H9 (cell line): ENCODE measurements around the gene GON7. TPM values are rescaled to one million over a fixed set of nuclear protein-coding genes. Genes with fewer than 3 reads are reported as not detected.

Experiments
- DNase-seq: peaks from one replicate; pipeline ENCODE4 v3.0.0-alpha.2; 2017
- H2AFZ ChIP-seq: one replicate; pipeline ENCODE4 v1.6.1; 2013; ENCODE audit warnings: mild to moderate bottlenecking, low read length, control low read depth, moderate library complexity
- H2AK5ac ChIP-seq: 2 replicates; pipeline ENCODE4 v1.6.1; 2013; ENCODE audit warnings: low read length, control low read depth, mixed read lengths; ENCODE audit not compliant: insufficient read length
- H2BK120ac ChIP-seq: one replicate; pipeline ENCODE4 v1.6.1; 2013; ENCODE audit warnings: low read depth, mild to moderate bottlenecking, low read length, control low read depth, inconsistent platforms; ENCODE audit not compliant: poor library complexity, severe bottlenecking
- H2BK12ac ChIP-seq: 2 replicates; pipeline ENCODE4 v1.6.1; 2013; ENCODE audit warnings: low read length, control low read depth, mixed read lengths, low read depth; ENCODE audit not compliant: insufficient read length
- H2BK15ac ChIP-seq: 2 replicates; pipeline ENCODE4 v1.6.1; 2013; ENCODE audit warnings: low read depth, low read length, control low read depth
- H2BK20ac ChIP-seq: one replicate; pipeline ENCODE4 v1.6.1; 2013; ENCODE audit warnings: low read depth, mild to moderate bottlenecking, low read length, control low read depth, inconsistent platforms; ENCODE audit not compliant: poor library complexity, severe bottlenecking
- H2BK5ac ChIP-seq: 2 replicates; pipeline ENCODE4 v1.6.1; 2013; ENCODE audit warnings: low read length, control low read depth, mixed read lengths; ENCODE audit not compliant: insufficient read length
- H3K14ac ChIP-seq: 2 replicates; pipeline ENCODE4 v1.6.1; 2013; ENCODE audit warnings: low read length, control low read depth; ENCODE audit not compliant: insufficient read depth
- H3K18ac ChIP-seq: 2 replicates; pipeline ENCODE4 v1.6.1; 2013; ENCODE audit warnings: low read depth, mild to moderate bottlenecking, mixed read lengths, low read length, control low read depth; ENCODE audit not compliant: insufficient read length
- H3K23ac ChIP-seq: 2 replicates; pipeline ENCODE4 v1.6.1; 2013; ENCODE audit warnings: low read length, control low read depth, mixed read lengths, low read depth; ENCODE audit not compliant: insufficient read length
- H3K23me2 ChIP-seq: 2 replicates; pipeline ENCODE4 v1.6.1; 2013; ENCODE audit warnings: low read depth, mild to moderate bottlenecking, mixed read lengths, low read length, control low read depth; ENCODE audit not compliant: insufficient read length, poor library complexity, severe bottlenecking
- H3K27ac ChIP-seq: 2 replicates; pipeline ENCODE4 v1.5.1; 2013; ENCODE audit warnings: low read length, control low read depth, mixed read lengths, low read depth; ENCODE audit not compliant: insufficient read length
- H3K27me3 ChIP-seq: 2 replicates; pipeline ENCODE4 v1.6.1; 2013; ENCODE audit warnings: low read length, control low read depth, inconsistent platforms; ENCODE audit not compliant: insufficient read depth
- H3K4ac ChIP-seq: 2 replicates; pipeline ENCODE4 v1.6.1; 2013; ENCODE audit warnings: low read depth, mild to moderate bottlenecking, control low read depth, inconsistent platforms, low read length, moderate library complexity
- H3K4me1 ChIP-seq: 2 replicates; pipeline ENCODE4 v1.6.1; 2013; ENCODE audit warnings: low read length, control low read depth, inconsistent platforms; ENCODE audit not compliant: insufficient read depth
- H3K4me2 ChIP-seq: 2 replicates; pipeline ENCODE4 v1.6.1; 2013; ENCODE audit warnings: low read length, control low read depth, mixed read lengths; ENCODE audit not compliant: insufficient read length, insufficient read depth
- H3K56ac ChIP-seq: 2 replicates; pipeline ENCODE4 v1.6.1; 2013; ENCODE audit warnings: low read depth, mild to moderate bottlenecking, mixed read lengths, low read length, control low read depth; ENCODE audit not compliant: insufficient read length
- H3K79me1 ChIP-seq: 2 replicates; pipeline ENCODE4 v1.6.1; 2013; ENCODE audit warnings: low read depth, mild to moderate bottlenecking, moderate library complexity, low read length, control low read depth, inconsistent platforms; ENCODE audit not compliant: insufficient read depth, poor library complexity, severe bottlenecking
- H3K79me2 ChIP-seq: 2 replicates; pipeline ENCODE4 v1.6.1; 2013; ENCODE audit warnings: low read length, control low read depth, inconsistent platforms; ENCODE audit not compliant: insufficient read depth
- H3K9ac ChIP-seq: 2 replicates; pipeline ENCODE4 v1.6.1; 2013; ENCODE audit warnings: low read length, control low read depth, mixed read lengths; ENCODE audit not compliant: insufficient read length; ENCODE audit errors: extremely low read depth
- H3K9me3 ChIP-seq: one replicate; pipeline ENCODE4 v1.6.1; 2013; ENCODE audit warnings: low read depth, low read length, inconsistent platforms; ENCODE audit not compliant: control insufficient read depth
- H3T11ph ChIP-seq: one replicate; pipeline ENCODE4 v1.6.1; 2013; ENCODE audit warnings: mild to moderate bottlenecking, low read length, control low read depth, inconsistent platforms
- H4K20me1 ChIP-seq: one replicate; pipeline ENCODE4 v1.6.1; 2013; ENCODE audit not compliant: control insufficient read depth, insufficient read length, insufficient read depth
- H4K5ac ChIP-seq: 2 replicates; pipeline ENCODE4 v1.6.1; 2013; ENCODE audit warnings: low read depth, mild to moderate bottlenecking, mixed read lengths, low read length, control low read depth; ENCODE audit not compliant: insufficient read length
- H4K8ac ChIP-seq: replicated peaks from 2 replicates; pipeline ENCODE4 v1.6.1; 2013; ENCODE audit warnings: low read length, control low read depth, mixed read lengths, low read depth; ENCODE audit not compliant: insufficient read length
- H4K91ac ChIP-seq: 2 replicates; pipeline ENCODE4 v1.6.1; 2013; ENCODE audit warnings: low read depth, mild to moderate bottlenecking, moderate library complexity, mixed read lengths, low read length, control low read depth; ENCODE audit not compliant: insufficient read length
- H3K27ac Mint-ChIP-seq, 3 experiments: 2 replicates in 2 of 3; 3 replicates in 1 of 3; pipeline ENCODE4 v1.8.0; 2020 to 2021; ENCODE audit warnings: mixed read lengths in 3 of 3, mild to moderate bottlenecking in 1 of 3, moderate library complexity in 1 of 3
- H3K27me3 Mint-ChIP-seq: 2 replicates; pipeline ENCODE4 v1.8.0; 2021; ENCODE audit warnings: low read depth, mild to moderate bottlenecking, moderate library complexity, mixed read lengths
- H3K36me3 Mint-ChIP-seq, 3 experiments: 2 replicates in 2 of 3; 3 replicates in 1 of 3; pipeline ENCODE4 v1.8.0; 2020 to 2021; ENCODE audit warnings: low read depth in 3 of 3, mixed read lengths in 3 of 3; ENCODE audit not compliant: insufficient read depth in 1 of 3
- H3K4me1 Mint-ChIP-seq, 2 experiments: 2 replicates each; pipeline ENCODE4 v1.8.0; 2020; ENCODE audit warnings: mixed read lengths in 2 of 2
- H3K4me3 Mint-ChIP-seq, 2 experiments: 2 replicates in 1 of 2; 3 replicates in 1 of 2; pipeline ENCODE4 v1.8.0; 2020 to 2021; ENCODE audit warnings: mild to moderate bottlenecking in 2 of 2, mixed read lengths in 2 of 2, moderate library complexity in 1 of 2
- H3K9me3 Mint-ChIP-seq, 2 experiments: 2 replicates in 1 of 2; 3 replicates in 1 of 2; pipeline ENCODE4 v1.8.0; 2020; ENCODE audit warnings: mild to moderate bottlenecking in 2 of 2, mixed read lengths in 2 of 2, moderate library complexity in 1 of 2
- WGBS: extraction: QIAGEN DNeasy Blood & Tissue Kit; methylation state at CpG from one replicate; pipeline ENCODE4 v1.1.7; 2013; ENCODE audit warnings: missing lambda C conversion rate, low lambda C conversion rate, mixed read lengths; ENCODE audit not compliant: insufficient read length; ENCODE audit errors: extremely low coverage; 5-methylcytosine and 5-hydroxymethylcytosine counted together
- total RNA-seq: library from RNA; stranded (reverse); gene quantifications from 2 replicates; pipeline ENCODE4 v1.2.1, GENCODE V29; 2021
- TF ChIP-seq, protein P1 (sequence below): fragments of 200-600 bp; sonication (generic); conservative IDR thresholded peaks from 3 replicates; pipeline ENCODE4 v1.8.0; 2021; ENCODE audit warnings: antibody characterized with exemption, mild to moderate bottlenecking

The GON7 gene
- total RNA-seq, 1 experiment from 2014 or later, result 6.8 TPM

DNA sequence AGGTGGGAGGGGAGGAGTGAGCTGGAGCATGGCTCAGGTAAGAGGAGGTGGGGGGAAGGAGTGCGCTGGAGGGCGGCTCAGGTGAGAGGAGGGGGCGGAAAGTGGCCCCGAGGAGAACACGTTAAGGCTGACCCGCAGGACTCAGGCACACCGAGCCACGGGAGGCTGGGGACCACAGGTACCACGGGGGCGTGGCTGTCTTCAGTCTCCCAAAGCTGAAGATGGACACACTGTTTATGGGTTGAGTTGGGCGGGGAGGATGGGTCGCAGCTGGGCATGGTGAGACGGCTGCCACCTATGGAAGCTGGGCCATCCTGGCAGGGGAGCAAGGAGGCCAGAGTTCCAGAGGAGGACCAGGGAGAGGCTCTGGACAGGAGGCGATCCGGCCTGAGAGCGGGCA is 23.7 kb upstream of the GON7 start:
- H3K79me1 ChIP-seq, result no peaks in the 10 kb centered on the region
- H4K8ac ChIP-seq, result no peak overlapping the region
- no peak overlapping the region for H2BK5ac ChIP-seq
- H3K56ac ChIP-seq, result no peak overlapping the region
- Mint-ChIP-seq H3K27me3 (no peaks in the 10 kb centered on the region), H3K9me3 (no peaks in the 10 kb centered on the region), H3K4me1 (peaks cover 2 to 8% of the 10 kb centered on the region in 2 experiments; a peak in 3 of 4 replicates), H3K36me3 (peaks cover 11 to 29% (median 27%) of the 10 kb centered on the region in 3 experiments; a peak in 6 of 7 replicates), H3K27ac (peak overlapping the region in 2 of 3 experiments; percentile 78 to 81; a peak in 2 of 7 replicates), H3K4me3 (no peak overlapping the region)
- H2BK20ac ChIP-seq, result no peak overlapping the region
- H2BK15ac ChIP-seq, result no peak overlapping the region
- H3K27me3 ChIP-seq, result no peaks in the 10 kb centered on the region
- no peak overlapping the region for H2BK12ac ChIP-seq
- H2BK120ac ChIP-seq, result no peak overlapping the region
- no peak overlapping the region for H3K23ac ChIP-seq
- no peak for DNase-seq
- no peaks in the 10 kb centered on the region for H3K9me3 ChIP-seq
- H3K9ac ChIP-seq, result no peak overlapping the region
- no CpG with 5 or more reads among the region's 16 CpGs for WGBS
- no peaks in the 10 kb centered on the region for H3K23me2 ChIP-seq
- no peak overlapping the region for H4K91ac ChIP-seq
- H3T11ph ChIP-seq, result no peak overlapping the region
- no peak overlapping the region; the same call in 1 of the 2 replicates for H3K14ac ChIP-seq
- H2AFZ ChIP-seq, result no peak overlapping the region
- no peak overlapping the region for H3K4ac ChIP-seq
- TF ChIP-seq, protein P1, sequence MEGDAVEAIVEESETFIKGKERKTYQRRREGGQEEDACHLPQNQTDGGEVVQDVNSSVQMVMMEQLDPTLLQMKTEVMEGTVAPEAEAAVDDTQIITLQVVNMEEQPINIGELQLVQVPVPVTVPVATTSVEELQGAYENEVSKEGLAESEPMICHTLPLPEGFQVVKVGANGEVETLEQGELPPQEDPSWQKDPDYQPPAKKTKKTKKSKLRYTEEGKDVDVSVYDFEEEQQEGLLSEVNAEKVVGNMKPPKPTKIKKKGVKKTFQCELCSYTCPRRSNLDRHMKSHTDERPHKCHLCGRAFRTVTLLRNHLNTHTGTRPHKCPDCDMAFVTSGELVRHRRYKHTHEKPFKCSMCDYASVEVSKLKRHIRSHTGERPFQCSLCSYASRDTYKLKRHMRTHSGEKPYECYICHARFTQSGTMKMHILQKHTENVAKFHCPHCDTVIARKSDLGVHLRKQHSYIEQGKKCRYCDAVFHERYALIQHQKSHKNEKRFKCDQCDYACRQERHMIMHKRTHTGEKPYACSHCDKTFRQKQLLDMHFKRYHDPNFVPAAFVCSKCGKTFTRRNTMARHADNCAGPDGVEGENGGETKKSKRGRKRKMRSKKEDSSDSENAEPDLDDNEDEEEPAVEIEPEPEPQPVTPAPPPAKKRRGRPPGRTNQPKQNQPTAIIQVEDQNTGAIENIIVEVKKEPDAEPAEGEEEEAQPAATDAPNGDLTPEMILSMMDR, result no peak
- no peak overlapping the region for H3K27ac ChIP-seq
- H3K4me1 ChIP-seq, result no peaks in the 10 kb centered on the region
- no peak overlapping the region for H3K4me2 ChIP-seq
- H4K20me1 ChIP-seq, result no peaks in the 10 kb centered on the region
- H2AK5ac ChIP-seq, result no peak overlapping the region
- no peak overlapping the region for H3K18ac ChIP-seq
- no peaks in the 10 kb centered on the region for H3K79me2 ChIP-seq
- no peak overlapping the region for H4K5ac ChIP-seq
